HepG2 (cell line): Measurements from ENCODE around the gene ZPR1.

Source experiments
- CTCF ChIP-seq: sonication (generic); formaldehyde crosslinking; IDR thresholded peaks from 2 replicates; pipeline ENCODE4 v1.5.0; 2020; ENCODE audit warnings: mild to moderate bottlenecking, missing genetic modification reagents, moderate library complexity
- ZIK1 ChIP-seq: sonication (generic); formaldehyde crosslinking; IDR thresholded peaks from 2 replicates; pipeline ENCODE4 v1.5.0; 2020; ENCODE audit warnings: mild to moderate bottlenecking, low read depth, missing genetic modification reagents, borderline replicate concordance
- ZNF800 ChIP-seq: sonication (generic); formaldehyde crosslinking; IDR thresholded peaks from 2 replicates; pipeline ENCODE4 v1.4.0; 2020; ENCODE audit warnings: missing genetic modification reagents

DNA sequence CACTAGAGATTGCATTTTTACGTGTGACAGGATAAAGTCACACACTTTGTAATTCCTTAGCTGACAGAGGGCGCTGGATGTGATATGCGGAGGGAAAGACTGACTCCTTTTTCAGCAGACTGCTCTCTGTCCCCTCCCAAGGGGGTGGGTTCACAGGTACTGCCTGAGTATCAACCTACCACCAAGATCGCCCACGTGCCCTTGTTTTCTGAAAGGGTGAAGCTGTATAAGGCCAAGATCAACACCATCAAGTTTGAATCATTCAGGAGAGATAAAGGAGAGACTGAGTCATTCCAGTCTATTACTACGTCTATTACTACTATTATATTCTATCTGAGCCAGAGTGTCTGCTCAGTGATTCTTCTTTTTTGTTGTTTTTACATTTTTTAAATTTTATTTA lies 45.7 kb downstream of the ZPR1 start:
- TF ChIP-seq ZNF800 (CRISPR knock-in tag) (no peak), CTCF (CRISPR knock-in tag) (no peak), ZIK1 (CRISPR knock-in tag) (no peak)
